Activated naive CD8-positive, alpha-beta T cell treated with anti-CD3 and anti-CD28 coated beads, Interleukin-2, amount 10 ng/mL, durations not matched to agents 7 days and 5 days (primary cell): ENCODE measurements around the gene DAB2IP. TPM values are rescaled to one million over a fixed set of nuclear protein-coding genes. Genes with fewer than 3 reads are reported as not detected.
A peak's percentile ranks its signal among the peaks of the same experiment; 100 is the strongest.

ENCODE experiments used
- ATAC-seq: fragments of 150-1000 bp; cut with Tn5 transposase; one replicate; pipeline ENCODE4 v1.10.0; 2021; ENCODE audit warnings: low read depth, moderate library complexity
- POLR2A ChIA-PET: fragments of 350-600 bp; sonication (Branson Sonifier 250); formaldehyde crosslinking; loops from one replicate; lab custom pipeline; 2021; ENCODE audit warnings: antibody characterized with exemption; lab: Charles Lee
- DNase-seq: peaks from one replicate; pipeline ENCODE4 v3.0.0; 2021
- H3K27ac Mint-ChIP-seq: one replicate; pipeline ENCODE4 v1.8.0; 2022; ENCODE audit warnings: mild to moderate bottlenecking, mixed read lengths
- H3K27me3 Mint-ChIP-seq: one replicate; pipeline ENCODE4 v1.8.0; 2022; ENCODE audit warnings: mild to moderate bottlenecking, moderate library complexity, mixed read lengths
- H3K36me3 Mint-ChIP-seq: one replicate; pipeline ENCODE4 v1.8.0; 2021; ENCODE audit warnings: mild to moderate bottlenecking, mixed read lengths
- H3K4me1 Mint-ChIP-seq: one replicate; pipeline ENCODE4 v1.8.0; 2021; ENCODE audit warnings: mixed read lengths
- H3K4me3 Mint-ChIP-seq: one replicate; pipeline ENCODE4 v1.8.0; 2022; ENCODE audit warnings: mild to moderate bottlenecking, moderate library complexity, mixed read lengths
- H3K9me3 Mint-ChIP-seq: one replicate; pipeline ENCODE4 v1.8.0; 2021; ENCODE audit warnings: mixed read lengths
- total RNA-seq, 2 experiments: library from RNA; stranded (reverse); gene quantifications; one replicate each; pipeline ENCODE4 v1.2.3, GENCODE V29; 2021

The DAB2IP gene
- total RNA-seq, 2 experiments from 2014 or later = 0.20 to 0.25 TPM

- Mint-ChIP-seq H3K4me3 (no peak overlapping the region), H3K9me3 (no peaks in the 10 kb centered on the region), H3K27ac (no peak overlapping the region), H3K27me3 (peaks cover under 1% of the 10 kb centered on the region), H3K36me3 (no peaks in the 10 kb centered on the region), H3K4me1 (peaks cover 20% of the 10 kb centered on the region)
- POLR2A ChIA-PET = no interaction called here
- peak; percentile 42 for DNase-seq
- ATAC-seq = peak; percentile 27
Observed at GRCh38 chr9:121744687-121745395, 93.4 kb downstream of the DAB2IP start.

- POLR2A ChIA-PET = no interaction called here
Observed at GRCh38 chr9:121745396-121745695, 93.9 kb downstream of the DAB2IP start.

GRCh38 chr9:121746411-121746810, 95.0 kb downstream of the DAB2IP start:
- DNase-seq (no peak), ATAC-seq (no peak)
- Mint-ChIP-seq H3K27ac (peak overlapping the region; percentile 71), H3K4me1 (peaks cover 20% of the 10 kb centered on the region), H3K27me3 (no peaks in the 10 kb centered on the region), H3K4me3 (no peak overlapping the region), H3K9me3 (no peaks in the 10 kb centered on the region), H3K36me3 (no peaks in the 10 kb centered on the region)
- POLR2A ChIA-PET = no interaction called here

More at GRCh38 chr9:121745396-121745695, 93.9 kb downstream of the DAB2IP start:
- DNase-seq = no peak
- no peak overlapping the region for H3K27ac Mint-ChIP-seq
- H3K4me3 Mint-ChIP-seq = no peak overlapping the region
- peaks cover 20% of the 10 kb centered on the region for H3K4me1 Mint-ChIP-seq
- H3K9me3 Mint-ChIP-seq = no peaks in the 10 kb centered on the region
- no peaks in the 10 kb centered on the region for H3K27me3 Mint-ChIP-seq
- no peaks in the 10 kb centered on the region for H3K36me3 Mint-ChIP-seq
- ATAC-seq = no peak

- no peaks in the 10 kb centered on the region for H3K36me3 Mint-ChIP-seq
- H3K4me1 Mint-ChIP-seq = peaks cover 20% of the 10 kb centered on the region
- no peaks in the 10 kb centered on the region for H3K27me3 Mint-ChIP-seq
- DNase-seq = no peak
- peak overlapping the region; percentile 71 for H3K27ac Mint-ChIP-seq
- no peak overlapping the region for H3K4me3 Mint-ChIP-seq
- no peaks in the 10 kb centered on the region for H3K9me3 Mint-ChIP-seq
- POLR2A ChIA-PET = no interaction called here
- ATAC-seq = no peak
Observed at GRCh38 chr9:121746866-121747265, 95.4 kb downstream of the DAB2IP start.

- H3K27ac Mint-ChIP-seq = peak overlapping the region; percentile 85
- no peaks in the 10 kb centered on the region for H3K36me3 Mint-ChIP-seq
- H3K4me1 Mint-ChIP-seq = peaks cover 20% of the 10 kb centered on the region
- peak overlapping the region; percentile 35 for H3K4me3 Mint-ChIP-seq
- no peaks in the 10 kb centered on the region for H3K9me3 Mint-ChIP-seq
- POLR2A ChIA-PET = interaction anchor here (1.1 to 1.4 kb wide), 3 partner anchors 11 to 136 kb away, joined by 3 to 5 read pairs (median 4); no protein-coding TSS in a partner anchor
- peak; percentile 62 for DNase-seq
- H3K27me3 Mint-ChIP-seq = no peaks in the 10 kb centered on the region
- peak; percentile 66 for ATAC-seq
Observed at GRCh38 chr9:121748074-121748473, 96.6 kb downstream of the DAB2IP start.

GRCh38 chr9:121748727-121749423, 97.4 kb downstream of the DAB2IP start:
- H3K4me3 Mint-ChIP-seq = no peak overlapping the region
- POLR2A ChIA-PET = interaction anchor here (1.2 to 1.4 kb wide), 2 partner anchors 10 to 13 kb away, joined by 4 to 5 read pairs; no protein-coding TSS in a partner anchor
- no peak for ATAC-seq
- H3K27me3 Mint-ChIP-seq = no peaks in the 10 kb centered on the region
- H3K4me1 Mint-ChIP-seq = peaks cover 20% of the 10 kb centered on the region
- no peaks in the 10 kb centered on the region for H3K9me3 Mint-ChIP-seq
- peak overlapping the region; percentile 85 for H3K27ac Mint-ChIP-seq
- peak; percentile 41 for DNase-seq
- no peaks in the 10 kb centered on the region for H3K36me3 Mint-ChIP-seq

GRCh38 chr9:121749614-121750013, 98.2 kb downstream of the DAB2IP start:
- no peak overlapping the region for H3K27ac Mint-ChIP-seq
- ATAC-seq (no peak), DNase-seq (no peak)
- peaks cover 20% of the 10 kb centered on the region for H3K4me1 Mint-ChIP-seq
- no peaks in the 10 kb centered on the region for H3K27me3 Mint-ChIP-seq
- POLR2A ChIA-PET = no interaction called here
- no peak overlapping the region for H3K4me3 Mint-ChIP-seq
- H3K9me3 Mint-ChIP-seq = no peaks in the 10 kb centered on the region
- H3K36me3 Mint-ChIP-seq = no peaks in the 10 kb centered on the region

- no peaks in the 10 kb centered on the region for H3K36me3 Mint-ChIP-seq
- no peak for DNase-seq
- ATAC-seq = no peak
- no peak overlapping the region for H3K27ac Mint-ChIP-seq
- no peaks in the 10 kb centered on the region for H3K9me3 Mint-ChIP-seq
- no peaks in the 10 kb centered on the region for H3K27me3 Mint-ChIP-seq
- peaks cover 20% of the 10 kb centered on the region for H3K4me1 Mint-ChIP-seq
- no peak overlapping the region for H3K4me3 Mint-ChIP-seq
- POLR2A ChIA-PET = no interaction called here
Observed at GRCh38 chr9:121750259-121750714, 98.9 kb downstream of the DAB2IP start.

- Mint-ChIP-seq H3K27ac (peak overlapping the region; percentile 56), H3K9me3 (no peaks in the 10 kb centered on the region), H3K4me1 (peaks cover 18% of the 10 kb centered on the region), H3K27me3 (no peaks in the 10 kb centered on the region), H3K4me3 (no peak overlapping the region), H3K36me3 (no peaks in the 10 kb centered on the region)
- no peak for DNase-seq
- no peak for ATAC-seq
- POLR2A ChIA-PET = no interaction called here
Observed at GRCh38 chr9:121750715-121751623, 99.5 kb downstream of the DAB2IP start.

GRCh38 chr9:121751686-121752445, 100.4 kb downstream of the DAB2IP start:
- no peaks in the 10 kb centered on the region for H3K36me3 Mint-ChIP-seq
- DNase-seq (no peak), ATAC-seq (no peak)
- H3K27ac Mint-ChIP-seq = peak overlapping the region; percentile 56
- POLR2A ChIA-PET = no interaction called here
- H3K9me3 Mint-ChIP-seq = no peaks in the 10 kb centered on the region
- H3K27me3 Mint-ChIP-seq = no peaks in the 10 kb centered on the region
- no peak overlapping the region for H3K4me3 Mint-ChIP-seq
- peaks cover 12% of the 10 kb centered on the region for H3K4me1 Mint-ChIP-seq

GRCh38 chr9:121752929-121753328, 101.5 kb downstream of the DAB2IP start:
- Mint-ChIP-seq H3K4me3 (no peak overlapping the region), H3K9me3 (no peaks in the 10 kb centered on the region), H3K27ac (no peak overlapping the region), H3K27me3 (no peaks in the 10 kb centered on the region), H3K4me1 (peaks cover 8% of the 10 kb centered on the region), H3K36me3 (no peaks in the 10 kb centered on the region)
- DNase-seq = no peak
- POLR2A ChIA-PET = no interaction called here
- no peak for ATAC-seq

GRCh38 chr9:121753802-121754654, 102.6 kb downstream of the DAB2IP start:
- no peak overlapping the region for H3K27ac Mint-ChIP-seq
- POLR2A ChIA-PET = interaction anchor here (0.6 kb wide), 1 partner anchor 688 kb away, joined by 4 read pairs; no protein-coding TSS in a partner anchor
- no peak overlapping the region for H3K4me3 Mint-ChIP-seq
- DNase-seq (no peak), ATAC-seq (no peak)
- no peaks in the 10 kb centered on the region for H3K36me3 Mint-ChIP-seq
- no peaks in the 10 kb centered on the region for H3K4me1 Mint-ChIP-seq
- no peaks in the 10 kb centered on the region for H3K27me3 Mint-ChIP-seq
- no peaks in the 10 kb centered on the region for H3K9me3 Mint-ChIP-seq
